Ishikawa (cell line): ENCODE measurements around the gene GFPT1.

Source experiments
- EGR1 ChIP-seq: IDR thresholded peaks from 2 replicates; pipeline ENCODE4 v1.6.1; 2012
- EP300 ChIP-seq: IDR thresholded peaks from 2 replicates; pipeline ENCODE4 v1.6.1; 2012; ENCODE audit warnings: borderline replicate concordance
- MAX ChIP-seq: IDR thresholded peaks from 2 replicates; pipeline ENCODE4 v1.6.1; 2012
- ZBTB7A ChIP-seq: IDR thresholded peaks from 2 replicates; pipeline ENCODE4 v1.6.1; 2012; ENCODE audit warnings: low read depth

GRCh38 chr2:69380072-69380917 is 6.7 kb downstream of the GFPT1 start:
- TF ChIP-seq MAX (no peak), EGR1 (no peak), ZBTB7A (no peak), EP300 (no peak)
